UCSD-AML1 (cell line): ENCODE data around the gene MMP14.
"Not testable (repeated sequence)": the region's sequence is repeated elsewhere in the genome, so short reads cannot be mapped to it uniquely, and the experiment has no call there.

Experiments used
- DNase-seq: peaks from one replicate; lab custom pipeline; 2025; ENCODE audit not compliant: unreplicated experiment; lab: John Stamatoyannopoulos, UW

MMP14 gene

DNA sequence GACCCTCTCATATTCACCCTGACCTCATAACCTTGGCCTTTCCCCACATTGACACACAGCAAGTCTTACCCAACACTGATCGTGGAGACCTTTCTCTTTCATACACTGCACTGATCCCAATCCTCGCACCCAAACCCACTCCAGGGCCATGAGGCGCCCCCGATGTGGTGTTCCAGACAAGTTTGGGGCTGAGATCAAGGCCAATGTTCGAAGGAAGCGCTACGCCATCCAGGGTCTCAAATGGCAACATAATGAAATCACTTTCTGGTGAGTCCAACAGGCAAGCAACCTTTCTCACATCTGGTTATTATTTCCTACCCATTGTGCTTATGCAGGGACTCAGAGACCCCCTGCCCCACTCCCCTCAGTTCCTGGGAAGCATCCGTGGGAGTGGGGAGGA lies 5.4 kb downstream of the MMP14 start:
- no peak for DNase-seq

DNA sequence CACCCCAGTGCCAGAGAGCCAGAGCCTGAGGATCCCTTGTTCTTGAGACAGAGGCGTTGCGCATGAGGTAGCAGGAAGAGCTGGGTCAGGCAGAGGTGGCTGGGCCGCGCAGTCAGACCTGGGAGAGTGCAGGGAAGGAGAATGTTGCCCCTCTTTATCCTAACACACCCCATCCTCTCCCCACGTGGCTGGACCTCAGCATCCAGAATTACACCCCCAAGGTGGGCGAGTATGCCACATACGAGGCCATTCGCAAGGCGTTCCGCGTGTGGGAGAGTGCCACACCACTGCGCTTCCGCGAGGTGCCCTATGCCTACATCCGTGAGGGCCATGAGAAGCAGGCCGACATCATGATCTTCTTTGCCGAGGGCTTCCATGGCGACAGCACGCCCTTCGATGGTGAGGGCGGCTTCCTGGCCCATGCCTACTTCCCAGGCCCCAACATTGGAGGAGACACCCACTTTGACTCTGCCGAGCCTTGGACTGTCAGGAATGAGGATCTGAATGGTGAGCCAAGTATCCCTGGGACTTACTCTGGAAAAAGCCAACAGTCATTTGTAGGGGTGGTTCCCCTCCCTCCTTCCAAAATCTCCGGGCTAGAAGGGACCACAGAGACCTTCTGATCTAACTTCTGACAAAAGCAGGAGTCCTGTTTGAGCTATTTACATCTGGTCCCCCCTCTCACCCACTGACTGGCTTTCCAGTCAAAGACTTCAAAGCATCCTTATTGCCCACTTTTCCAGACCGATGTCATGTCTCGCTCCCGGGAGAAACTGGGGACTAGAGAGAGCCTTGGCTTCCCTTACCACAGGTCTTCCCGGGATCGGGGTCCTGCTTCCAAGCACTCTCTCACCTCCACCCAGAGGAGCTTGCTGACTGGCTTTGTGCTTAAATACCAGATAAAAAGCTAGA lies 6.1 kb downstream of the MMP14 start:
- DNase-seq = no peak

DNA sequence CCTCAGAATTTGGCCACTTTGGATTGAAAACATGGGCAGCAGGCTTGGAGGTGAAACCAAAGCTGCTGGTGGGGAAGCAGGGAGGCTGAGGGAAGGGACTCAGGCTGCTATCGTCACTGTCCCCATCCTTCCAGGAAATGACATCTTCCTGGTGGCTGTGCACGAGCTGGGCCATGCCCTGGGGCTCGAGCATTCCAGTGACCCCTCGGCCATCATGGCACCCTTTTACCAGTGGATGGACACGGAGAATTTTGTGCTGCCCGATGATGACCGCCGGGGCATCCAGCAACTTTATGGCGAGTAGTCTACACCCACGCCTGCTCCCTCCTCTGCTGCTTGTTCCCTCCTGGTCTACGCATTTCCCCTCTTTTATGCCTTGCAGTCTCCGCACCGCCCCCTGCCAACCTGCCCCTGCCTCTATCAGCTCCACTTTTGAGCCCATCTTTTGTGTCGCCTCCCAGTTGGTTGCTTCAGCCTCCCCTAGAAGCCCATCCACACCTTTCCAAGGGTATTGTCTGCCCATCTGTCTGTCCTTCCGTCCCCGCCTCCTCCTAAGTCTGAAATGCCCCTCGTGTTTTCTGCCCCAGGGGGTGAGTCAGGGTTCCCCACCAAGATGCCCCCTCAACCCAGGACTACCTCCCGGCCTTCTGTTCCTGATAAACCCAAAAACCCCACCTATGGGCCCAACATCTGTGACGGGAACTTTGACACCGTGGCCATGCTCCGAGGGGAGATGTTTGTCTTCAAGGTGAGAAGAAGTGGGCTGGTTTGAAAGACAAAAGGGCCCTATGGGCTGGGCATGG lies 6.9 kb downstream of the MMP14 start:
- no peak for DNase-seq

DNA sequence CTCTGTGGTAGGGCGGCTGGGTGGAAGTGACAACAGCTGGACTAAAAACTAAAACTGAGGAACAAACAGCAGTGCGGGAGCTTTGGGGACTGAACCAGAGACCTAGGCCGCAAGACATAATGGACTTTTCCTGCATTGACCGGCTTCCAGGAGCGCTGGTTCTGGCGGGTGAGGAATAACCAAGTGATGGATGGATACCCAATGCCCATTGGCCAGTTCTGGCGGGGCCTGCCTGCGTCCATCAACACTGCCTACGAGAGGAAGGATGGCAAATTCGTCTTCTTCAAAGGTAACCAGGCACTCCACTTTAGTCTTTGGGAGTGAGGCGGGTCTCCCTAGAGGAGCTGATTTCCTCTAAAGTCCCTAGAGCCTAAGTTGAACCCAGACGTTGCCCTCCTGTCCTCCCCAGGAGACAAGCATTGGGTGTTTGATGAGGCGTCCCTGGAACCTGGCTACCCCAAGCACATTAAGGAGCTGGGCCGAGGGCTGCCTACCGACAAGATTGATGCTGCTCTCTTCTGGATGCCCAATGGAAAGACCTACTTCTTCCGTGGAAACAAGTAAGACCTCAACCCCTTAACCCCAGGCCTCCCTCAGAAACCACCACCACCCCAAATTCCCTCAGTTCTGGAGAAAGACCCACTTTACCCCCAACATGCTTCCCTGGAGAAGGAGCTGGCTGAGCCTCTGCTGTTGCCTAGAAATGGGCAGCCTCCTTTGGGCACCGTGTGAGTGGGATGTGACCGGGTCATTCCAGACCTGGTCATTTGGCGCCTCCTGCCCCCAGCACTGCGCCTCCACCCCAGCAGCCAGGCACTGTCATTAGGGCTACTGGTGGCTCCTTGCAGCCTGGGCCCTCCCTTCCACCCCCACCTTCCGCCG lies 8.1 kb downstream of the MMP14 start:
- no peak for DNase-seq

DNA sequence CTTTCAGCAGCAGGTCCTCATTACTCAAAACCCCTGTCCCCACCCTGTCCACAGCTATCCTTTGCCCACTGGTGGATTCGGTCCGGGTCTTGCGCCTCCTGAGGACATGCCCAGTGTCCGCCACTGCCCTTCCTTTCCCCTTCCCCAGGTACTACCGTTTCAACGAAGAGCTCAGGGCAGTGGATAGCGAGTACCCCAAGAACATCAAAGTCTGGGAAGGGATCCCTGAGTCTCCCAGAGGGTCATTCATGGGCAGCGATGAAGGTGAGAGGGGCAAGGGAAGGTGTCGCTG lies 8.7 kb downstream of the MMP14 start:
- DNase-seq = no peak

DNA sequence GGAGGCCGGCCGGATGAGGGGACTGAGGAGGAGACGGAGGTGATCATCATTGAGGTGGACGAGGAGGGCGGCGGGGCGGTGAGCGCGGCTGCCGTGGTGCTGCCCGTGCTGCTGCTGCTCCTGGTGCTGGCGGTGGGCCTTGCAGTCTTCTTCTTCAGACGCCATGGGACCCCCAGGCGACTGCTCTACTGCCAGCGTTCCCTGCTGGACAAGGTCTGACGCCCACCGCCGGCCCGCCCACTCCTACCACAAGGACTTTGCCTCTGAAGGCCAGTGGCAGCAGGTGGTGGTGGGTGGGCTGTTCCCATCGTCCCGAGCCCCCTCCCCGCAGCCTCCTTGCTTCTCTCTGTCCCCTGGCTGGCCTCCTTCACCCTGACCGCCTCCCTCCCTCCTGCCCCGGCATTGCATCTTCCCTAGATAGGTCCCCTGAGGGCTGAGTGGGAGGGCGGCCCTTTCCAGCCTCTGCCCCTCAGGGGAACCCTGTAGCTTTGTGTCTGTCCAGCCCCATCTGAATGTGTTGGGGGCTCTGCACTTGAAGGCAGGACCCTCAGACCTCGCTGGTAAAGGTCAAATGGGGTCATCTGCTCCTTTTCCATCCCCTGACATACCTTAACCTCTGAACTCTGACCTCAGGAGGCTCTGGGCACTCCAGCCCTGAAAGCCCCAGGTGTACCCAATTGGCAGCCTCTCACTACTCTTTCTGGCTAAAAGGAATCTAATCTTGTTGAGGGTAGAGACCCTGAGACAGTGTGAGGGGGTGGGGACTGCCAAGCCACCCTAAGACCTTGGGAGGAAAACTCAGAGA lies 9.6 kb downstream of the MMP14 start:
- no peak for DNase-seq

DNA sequence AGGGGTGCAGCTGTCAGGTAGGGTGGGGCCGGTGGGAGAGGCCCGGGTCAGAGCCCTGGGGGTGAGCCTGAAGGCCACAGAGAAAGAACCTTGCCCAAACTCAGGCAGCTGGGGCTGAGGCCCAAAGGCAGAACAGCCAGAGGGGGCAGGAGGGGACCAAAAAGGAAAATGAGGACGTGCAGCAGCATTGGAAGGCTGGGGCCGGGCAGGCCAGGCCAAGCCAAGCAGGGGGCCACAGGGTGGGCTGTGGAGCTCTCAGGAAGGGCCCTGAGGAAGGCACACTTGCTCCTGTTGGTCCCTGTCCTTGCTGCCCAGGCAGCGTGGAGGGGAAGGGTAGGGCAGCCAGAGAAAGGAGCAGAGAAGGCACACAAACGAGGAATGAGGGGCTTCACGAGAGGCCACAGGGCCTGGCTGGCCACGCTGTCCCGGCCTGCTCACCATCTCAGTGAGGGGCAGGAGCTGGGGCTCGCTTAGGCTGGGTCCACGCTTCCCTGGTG lies 10.5 kb downstream of the MMP14 start:
- no peak for DNase-seq

DNA sequence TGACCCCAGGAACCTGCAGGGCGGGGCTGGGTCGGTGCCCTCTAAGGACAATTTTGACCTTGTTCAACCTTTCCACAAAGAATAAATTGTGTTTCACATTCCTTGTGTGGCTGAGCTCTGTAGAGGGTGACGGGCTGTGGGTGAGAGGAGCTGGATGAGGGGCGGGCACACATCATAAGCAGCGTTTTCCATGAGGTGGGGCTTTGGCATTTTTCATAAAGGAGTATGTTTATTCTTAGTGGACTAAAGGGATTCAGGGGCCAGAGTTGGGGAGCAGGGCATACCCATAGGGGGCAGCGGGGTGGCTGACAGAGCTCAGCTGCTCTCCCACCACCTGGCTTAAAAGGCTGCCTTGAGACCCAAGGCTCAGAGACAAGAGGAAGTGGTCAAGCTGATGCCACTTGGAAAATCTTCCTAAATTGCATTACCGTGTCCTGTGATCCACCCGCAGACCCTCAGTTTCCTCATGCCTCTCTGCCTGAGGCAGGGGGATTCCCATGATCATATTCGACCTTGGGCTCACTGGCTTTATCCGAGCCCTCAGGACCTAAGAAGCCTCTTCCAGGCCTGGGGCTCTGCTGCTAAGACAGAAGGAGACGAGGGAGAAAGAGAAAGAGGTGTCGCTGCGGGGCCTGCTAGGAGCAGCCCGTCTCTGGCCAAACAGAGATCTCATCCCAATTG lies 11.4 kb downstream of the MMP14 start:
- peak; percentile 68 for DNase-seq

DNA sequence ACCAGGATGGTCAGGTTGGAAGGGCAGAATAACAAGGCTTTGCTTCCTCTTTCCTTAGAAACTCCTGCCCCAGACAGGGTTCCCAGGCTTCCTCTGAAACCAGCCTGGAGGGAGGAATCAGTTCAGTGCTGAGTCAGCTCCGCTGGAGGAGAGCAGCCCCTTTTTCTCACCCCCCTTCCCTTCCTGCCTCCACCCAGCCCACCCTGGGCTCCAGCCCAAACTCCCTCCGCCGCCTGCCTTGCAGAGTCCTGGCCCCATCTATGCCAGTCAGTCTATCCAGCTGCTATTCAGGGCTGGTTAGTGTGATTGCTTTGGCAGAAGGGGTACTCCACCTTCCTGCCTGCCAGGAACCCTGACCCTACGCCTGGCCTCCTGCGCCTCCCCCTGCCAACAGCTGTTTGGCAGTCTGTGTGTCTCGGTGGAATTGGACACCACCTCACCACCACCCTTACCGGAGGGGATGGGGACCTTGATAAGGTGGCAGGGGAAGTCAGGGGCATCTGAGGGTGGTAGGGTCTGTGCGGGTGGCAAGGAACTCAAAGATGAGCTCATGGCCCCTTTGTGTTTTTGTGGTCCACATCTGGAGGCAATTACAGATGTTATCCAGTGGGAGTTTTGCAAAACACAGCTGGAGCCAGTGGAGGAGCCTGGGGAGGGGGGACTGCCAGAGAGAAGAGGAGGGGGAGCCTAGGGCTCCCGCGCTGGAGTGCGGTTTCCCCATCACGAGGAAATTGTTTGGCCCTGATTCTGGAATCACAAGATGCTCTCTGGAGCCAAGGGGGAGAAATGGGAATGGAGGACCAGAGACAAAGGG lies 12.2 kb downstream of the MMP14 start:
- peak; percentile 72 for DNase-seq

DNA sequence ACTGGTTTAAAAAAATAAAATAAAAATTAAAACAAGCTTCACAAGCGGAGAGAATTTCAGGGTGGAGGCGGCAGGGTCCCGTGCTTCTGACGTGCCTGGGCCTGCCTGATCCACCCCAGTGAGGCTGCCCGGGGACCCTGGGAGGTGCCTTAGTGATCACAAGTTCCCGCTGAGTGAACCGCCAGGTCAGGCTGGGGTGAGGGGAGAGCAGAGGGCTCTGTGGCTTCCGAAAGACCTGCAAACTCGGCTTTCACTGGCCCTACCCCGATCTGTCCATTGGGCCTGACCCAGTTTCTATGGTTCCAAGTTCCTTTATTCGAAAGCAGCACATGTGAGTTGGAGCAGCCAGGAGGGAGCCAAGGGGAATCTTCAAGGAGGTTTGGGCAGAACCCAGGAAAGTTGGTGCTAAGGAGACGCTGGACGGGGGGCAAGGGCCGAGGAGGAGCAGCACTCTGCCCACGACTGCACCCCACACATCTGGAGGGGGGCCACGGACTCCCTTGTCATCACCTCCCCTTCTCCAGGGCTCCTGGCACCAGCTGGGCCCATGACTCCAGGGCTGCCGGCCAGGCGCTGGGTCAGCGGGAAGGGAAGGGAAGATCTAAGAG lies 12.9 kb downstream of the MMP14 start:
- no peak for DNase-seq

DNA sequence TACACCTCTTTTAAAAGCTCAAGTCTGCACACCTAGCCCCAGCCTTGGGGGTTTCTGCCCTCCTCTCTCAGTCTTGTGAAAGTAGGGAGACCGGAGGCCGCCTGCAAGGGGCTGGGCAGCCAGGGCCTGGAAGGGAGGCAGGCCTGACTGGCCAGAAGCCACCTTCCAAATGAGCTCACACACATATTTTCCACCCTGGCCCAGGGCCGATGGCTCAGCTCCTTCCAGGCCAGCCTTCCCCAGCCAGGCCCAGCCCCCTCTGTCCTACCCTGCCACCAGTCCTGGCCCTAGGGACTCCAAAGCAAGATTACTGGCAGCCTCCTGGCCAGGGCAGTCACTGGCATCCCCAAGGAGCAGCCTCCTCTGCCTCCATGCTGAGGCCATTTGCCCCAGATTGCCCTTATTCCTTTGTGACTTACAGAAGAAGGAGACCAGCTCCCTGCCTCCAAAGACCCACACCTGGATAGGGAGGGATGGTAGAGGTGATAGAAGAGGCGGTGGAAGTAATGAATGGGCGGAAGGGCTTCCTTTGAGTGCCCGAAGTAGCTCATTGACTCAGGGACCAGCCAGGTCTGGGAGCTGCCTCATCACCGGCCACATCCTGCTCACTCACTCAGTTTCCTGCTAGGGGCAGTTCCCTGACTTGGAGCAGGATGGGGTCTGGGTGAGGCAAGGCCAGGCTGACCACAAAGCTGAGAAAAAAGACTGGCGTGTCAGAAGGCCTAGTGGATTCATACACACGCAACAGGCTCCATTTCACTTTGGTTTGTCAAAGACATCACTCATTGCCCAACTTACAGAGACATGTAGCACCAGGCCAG lies 14.8 kb downstream of the MMP14 start:
- peak; percentile 88 for DNase-seq

DNA sequence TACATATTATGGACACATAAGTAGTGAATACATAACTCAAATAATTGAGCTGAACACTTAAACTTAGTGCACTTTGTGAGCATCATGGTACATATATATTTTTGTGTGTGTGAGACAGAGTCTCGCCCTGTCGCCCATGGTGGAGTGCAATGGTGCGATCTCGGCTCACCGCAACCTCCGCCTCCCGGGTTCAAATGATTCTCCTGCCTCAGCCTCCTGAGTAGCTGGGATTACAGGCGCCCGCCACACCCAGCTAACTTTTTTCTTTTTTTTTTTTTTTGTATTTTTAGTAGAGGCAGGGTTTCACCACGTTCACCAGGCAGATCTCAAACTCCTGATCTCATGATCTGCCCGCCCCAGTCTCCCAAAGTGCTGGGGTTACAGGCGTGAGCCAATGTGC lies 15.8 kb downstream of the MMP14 start:
- not testable (repeated sequence) for DNase-seq

DNA sequence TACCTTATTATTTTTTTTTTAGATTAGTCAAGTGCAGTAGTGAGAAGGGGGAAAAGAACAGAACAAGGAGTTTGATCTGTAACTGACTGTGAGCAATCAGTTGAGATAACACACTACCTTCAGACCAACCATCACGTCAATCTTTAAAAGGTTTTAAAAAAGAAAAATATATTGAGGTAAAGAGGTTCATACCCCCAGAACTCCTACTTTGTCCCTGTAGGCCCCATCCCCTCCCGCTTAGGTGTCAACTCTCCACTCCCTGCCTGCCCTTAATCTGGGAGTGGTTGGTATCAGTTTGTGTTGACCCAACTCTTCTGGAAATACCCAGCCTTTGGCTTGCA lies 16.2 kb downstream of the MMP14 start:
- no peak for DNase-seq

DNA sequence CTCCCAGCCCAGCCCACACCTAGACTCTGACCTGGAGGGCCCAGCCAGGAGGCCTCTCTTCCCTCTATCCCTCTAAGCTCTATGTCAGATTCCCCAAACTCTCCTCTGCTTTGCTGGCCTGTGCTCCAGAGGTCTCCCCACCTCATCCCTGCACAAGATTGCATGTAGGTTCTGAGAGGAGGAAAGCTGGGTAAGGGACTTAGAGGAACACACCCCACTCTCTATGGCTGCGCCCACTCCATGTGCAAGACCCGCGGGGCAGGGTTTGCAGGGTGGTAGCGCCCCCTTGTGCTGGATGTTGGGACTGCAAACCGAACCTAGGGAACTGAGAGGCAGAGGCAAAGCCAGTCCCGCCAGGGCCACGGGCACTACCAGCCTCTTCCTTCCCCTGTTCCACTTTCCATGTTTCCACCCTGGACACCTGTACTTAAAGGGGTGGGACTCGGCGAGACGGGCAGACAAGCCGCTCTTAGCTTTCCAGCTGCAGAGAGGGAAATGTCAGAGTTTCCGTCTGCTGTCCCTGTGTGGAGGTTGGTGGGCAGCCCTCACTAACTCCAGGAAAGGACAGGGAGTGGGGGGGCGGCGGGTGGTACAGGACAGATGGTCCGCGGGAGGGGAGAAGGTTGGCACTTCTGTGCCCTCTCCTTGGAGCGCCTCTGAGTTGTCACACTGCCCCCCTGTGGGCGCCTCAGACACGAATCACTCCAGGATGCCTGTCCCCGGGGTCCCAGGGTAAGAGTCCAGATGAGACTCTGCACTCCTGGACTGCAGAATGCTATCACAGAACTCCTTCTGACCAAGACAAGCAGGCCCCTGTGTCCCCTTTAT lies 16.8 kb downstream of the MMP14 start:
- DNase-seq = peak; percentile 93

DNA sequence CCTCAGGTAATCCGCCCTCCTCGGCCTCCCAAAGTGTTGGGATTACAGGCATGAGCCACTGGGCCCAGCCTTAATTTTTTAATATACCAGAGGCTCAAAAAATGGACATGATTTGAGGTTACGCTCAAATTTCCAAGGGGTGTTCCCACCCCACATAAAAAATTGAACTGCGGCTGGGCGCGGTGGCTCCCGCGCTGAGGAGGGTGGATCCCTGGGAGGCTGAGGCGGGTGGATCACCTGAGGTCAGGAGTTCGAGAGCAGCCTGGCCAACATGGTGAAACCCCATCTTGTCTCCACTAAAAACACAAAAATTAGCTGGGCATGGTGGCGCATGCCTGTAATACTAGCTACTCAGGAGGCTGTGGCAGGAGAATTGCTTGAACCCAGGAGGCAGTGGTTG lies 17.9 kb downstream of the MMP14 start:
- not testable (repeated sequence) for DNase-seq

DNA sequence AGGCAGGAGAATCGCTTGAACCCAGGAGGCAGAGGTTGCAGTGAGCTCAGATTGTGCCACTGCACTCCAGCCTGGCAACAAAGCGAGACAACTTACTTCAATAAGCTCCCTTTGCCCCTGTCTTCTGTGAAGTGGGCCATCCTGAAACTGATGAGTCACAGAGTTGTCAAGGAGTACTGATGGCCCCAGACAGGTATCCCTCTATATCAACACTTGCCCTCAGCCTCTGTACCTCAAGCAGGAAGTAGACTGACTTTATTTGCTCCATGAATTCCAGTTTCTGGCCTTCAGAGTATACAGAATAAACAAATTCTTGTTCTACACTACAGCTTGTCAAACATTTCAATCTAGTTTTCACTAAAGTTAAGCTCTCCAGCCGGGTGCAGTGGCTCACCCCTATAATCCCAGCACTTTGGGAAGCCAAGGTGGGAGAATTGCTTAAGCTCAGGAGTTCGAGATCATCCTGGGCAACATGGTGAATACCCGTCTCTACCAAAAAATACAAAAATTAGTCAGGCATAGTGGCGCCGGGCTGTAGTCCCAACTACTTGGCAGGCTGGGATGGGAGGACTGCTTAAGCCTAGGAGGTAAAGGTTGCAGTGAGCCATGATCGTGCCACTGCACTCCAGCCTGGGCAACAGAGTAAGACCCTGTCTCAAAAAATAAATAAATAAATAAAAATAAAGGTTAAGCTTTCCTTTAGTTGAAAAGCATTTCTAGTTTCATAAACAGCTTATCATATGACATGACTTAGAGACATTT lies 18.8 kb downstream of the MMP14 start:
- DNase-seq = no peak
